Measurements from ENCODE around the gene METAP1.
"Not testable (repeated sequence)": the region's sequence is repeated elsewhere in the genome, so short reads cannot be mapped to it uniquely, and the experiment has no call there.

The METAP1 gene

DNA sequence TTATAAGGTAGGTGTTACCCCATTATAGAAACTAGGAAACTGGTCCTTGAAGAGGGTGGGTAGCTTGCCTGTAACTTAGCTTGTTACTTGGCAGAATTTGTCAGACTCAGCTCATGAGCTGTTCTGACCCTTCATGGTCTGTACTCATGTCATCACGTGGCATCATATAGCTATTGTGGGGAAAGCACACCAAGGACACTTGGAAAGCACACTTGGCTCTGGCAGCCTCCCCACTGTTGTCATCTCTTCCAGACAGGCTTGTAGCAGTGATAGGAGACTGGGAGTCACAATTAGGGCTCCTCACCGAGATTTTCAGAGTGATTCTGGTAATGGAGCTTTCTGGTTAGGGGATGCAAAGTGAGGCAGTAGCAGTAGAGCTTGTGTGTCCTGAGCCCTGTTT lies 62.7 kb downstream of the METAP1 start:
- no peak for DNase-seq (ENCODE audit: low read depth)

DNA sequence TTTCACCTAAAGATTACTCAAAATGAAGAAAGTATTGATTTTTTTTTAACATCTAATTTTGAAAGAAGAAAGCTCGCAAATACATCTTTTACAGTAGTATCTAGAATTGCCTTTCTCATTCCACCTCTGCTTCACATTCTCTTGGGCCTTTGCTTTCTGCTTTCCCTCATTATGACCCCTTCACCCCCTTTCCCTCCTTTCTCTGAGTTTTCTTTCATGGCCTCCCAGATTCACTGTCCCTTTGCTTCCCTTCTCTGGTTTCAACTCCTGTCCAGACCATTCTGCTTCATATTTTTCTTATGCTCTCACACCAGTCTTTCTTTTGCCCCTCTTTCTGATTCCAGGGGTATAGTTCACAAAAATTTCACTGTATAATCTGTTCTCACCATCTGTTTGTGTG lies 64.0 kb downstream of the METAP1 start:
- DNase-seq (ENCODE audit: low read depth): no peak

DNA sequence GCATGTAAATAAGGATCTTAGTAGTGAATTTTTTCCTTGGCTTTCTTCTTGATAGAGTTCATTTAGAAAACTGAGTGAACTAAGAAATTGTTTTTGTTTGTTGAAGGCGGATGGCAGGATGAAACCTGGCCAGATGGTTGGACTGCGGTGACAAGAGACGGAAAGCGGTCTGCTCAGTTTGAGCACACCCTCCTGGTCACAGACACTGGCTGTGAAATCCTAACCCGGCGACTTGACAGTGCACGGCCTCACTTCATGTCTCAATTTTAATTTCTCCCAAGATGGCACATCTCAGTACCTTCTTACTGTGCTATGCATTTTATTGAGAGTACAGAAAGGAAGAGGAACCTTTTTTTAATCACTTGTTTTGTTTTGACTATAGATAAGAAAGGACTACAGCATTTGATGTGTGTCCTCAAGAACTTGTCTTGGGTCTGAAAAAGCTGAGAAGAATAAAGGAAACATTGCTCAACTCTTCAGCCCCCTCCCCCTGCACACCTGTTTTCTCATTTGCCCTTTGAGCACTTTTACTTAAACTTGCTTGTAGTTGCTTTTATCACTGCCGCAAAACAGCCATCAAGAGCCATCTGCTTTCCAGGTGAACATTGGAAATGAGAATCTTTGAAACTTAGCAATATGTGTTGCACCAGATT lies 65.7 kb downstream of the METAP1 start:
- DNase-seq (ENCODE audit: low read depth): no peak

DNA sequence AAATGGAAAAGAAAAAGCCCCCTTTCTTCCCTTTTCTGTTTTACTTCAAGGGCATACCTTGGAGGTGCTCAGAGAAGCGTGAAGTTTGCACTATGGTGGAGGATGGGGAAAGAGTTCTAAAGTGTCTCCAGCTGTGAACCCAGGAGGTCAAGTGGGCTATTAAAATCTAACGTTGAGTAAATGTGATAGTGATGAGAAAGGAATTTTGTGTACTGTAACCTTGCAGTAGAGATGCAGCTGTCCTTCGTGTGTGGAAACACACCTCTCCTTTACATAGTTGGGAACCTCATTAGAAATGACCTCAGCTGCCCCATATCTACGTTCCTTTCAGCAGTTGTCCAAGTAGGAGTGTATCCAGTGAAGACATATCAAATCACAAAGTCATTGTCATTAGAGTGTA lies 66.6 kb downstream of the METAP1 start:
- no peak for DNase-seq (ENCODE audit: low read depth)

DNA sequence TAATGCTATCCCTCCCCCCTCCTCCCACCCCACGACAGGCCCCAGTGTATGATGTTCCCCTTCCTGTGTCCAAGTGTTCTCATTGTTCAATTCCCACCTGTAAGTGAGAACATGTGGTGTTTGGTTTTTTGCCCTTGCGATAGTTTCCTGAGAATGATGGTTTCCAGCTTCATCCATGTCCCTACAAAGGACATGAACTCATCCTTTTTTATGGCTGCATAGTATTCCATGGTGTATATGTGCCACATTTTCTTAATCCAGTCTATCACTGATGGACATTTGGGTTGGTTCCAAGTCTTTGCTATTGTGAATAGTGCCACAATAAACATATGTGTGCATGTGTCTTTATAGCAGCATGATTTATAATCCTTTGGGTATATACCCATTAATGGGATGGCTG lies 70.0 kb downstream of the METAP1 start:
- DNase-seq (ENCODE audit: low read depth): not testable (repeated sequence)

DNA sequence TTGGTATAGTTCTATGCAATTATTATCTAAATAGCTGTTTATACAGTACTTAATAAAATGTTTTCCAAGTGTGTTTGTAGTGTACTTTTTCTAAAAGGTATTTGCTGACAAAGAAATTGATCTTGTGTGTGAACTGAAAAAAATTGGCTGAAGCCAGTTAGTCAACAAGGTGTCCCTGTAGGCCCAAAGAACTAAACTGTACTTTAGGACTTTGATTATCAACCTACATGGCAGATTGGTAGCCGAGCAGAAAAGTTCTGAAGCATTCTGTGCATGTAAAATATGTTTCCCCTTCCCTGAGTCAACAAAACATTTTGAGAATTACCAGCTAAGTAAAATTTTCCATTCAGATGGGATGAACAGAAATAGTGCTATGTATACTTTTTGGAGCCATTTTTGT lies 72.1 kb downstream of the METAP1 start:
- DNase-seq (ENCODE audit: low read depth): no peak

DNA sequence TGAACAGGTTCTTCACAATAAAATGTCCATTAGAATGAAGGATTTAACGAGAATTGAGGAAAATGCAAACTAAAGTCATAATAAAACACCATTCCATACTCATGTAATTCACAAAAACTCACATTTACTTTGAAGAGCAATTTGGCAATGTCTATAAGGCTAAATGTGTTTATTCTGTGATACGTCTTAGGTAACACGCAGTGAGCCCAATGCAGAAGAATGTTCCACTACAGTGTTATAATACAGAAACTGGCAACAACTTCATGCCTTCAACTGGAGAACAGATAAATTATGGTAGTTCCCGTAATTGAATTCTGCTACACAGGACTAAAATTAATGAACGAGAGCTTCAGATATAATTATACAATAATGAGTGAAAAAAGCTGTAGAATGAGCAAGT lies 75.6 kb downstream of the METAP1 start:
- no peak for DNase-seq (ENCODE audit: low read depth)

DNA sequence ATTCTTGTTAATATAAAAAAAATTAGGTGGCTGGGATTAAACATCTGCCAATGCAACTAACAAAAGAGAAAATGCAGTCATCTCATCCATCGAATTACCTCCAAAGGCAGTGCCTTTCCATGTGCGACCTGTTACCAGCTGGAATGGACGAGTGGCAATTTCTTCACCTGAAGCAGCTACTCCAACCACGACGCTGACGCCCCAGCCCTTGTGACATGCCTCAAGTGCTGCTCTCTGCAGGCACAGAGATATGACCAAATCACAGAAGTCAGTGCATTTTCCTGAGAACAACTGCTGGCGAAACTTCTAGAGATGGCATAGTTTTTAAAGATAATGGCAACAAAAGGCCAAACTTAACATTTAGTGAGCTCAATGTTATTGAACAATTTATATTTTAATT lies 79.3 kb downstream of the METAP1 start:
- DNase-seq (ENCODE audit: low read depth): no peak

DNA sequence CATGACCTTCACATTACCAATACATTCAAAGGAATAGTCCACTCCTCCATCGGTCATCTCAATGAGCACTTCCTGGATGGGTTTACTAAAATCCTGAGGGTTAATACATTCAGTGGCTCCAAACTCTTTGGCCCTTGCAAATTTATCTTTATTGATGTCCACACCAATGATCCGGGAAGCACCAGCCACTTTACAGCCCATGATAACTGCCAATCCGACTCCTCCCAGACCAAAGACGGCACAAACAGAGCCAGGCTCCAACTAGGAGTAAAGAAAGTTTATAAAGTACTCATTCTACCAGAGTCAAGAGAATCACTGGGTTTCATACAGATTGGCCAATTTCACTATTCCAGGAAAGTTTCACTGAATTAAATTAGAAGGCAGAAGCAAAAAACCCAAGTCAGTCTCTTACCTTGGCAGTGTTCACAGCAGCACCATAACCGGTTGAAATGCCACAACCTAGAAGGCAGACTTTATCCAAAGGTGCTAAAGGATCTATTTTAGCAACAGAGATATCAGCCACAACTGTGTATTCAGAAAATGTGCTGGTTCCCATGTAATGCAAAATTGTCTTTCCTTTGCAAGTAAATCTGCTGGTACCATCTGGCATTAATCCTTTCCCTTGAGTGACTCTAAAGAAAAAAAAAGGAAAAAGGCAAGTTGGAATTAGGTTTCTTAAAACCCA lies 80.9 kb downstream of the METAP1 start:
- DNase-seq (ENCODE audit: low read depth): no peak

DNA sequence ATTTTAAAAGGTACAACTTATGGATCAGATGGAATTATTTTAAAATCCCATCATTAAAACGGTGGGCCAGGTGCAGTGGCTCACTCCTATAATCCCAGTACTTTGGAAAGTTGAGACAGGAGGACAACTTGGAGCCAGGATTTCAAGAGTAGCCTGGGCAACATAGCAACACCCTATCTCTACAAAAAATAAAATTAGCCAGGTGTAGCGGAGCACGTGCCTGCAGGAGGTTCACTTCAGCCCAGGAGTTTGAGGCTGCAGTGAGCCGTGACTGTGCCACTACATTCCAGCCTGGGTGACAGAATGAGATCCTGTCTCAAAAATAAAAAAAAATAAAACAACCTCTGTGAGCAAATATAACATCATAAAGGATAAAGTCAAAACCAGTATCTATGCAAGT lies 81.7 kb downstream of the METAP1 start:
- no peak for DNase-seq (ENCODE audit: low read depth)

DNA sequence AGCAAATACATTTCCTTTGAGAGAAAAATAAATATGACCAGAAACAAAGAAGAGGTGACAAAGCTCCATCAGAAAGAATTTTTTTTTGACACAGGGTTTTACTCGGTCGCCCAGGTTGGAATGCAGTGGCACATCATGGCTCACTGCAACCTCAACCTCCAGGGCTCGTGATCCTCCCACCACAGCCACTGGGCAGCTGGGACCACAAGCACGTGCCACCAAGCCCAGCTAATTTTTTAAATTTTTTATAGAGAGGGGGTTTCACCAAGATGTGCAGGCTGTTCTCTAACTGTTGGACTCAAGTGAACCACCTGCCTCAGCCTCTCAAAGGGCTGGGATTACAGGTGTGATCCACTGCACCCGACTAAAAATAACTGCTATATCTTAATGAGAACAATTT lies 82.8 kb downstream of the METAP1 start:
- DNase-seq (ENCODE audit: low read depth): no peak

DNA sequence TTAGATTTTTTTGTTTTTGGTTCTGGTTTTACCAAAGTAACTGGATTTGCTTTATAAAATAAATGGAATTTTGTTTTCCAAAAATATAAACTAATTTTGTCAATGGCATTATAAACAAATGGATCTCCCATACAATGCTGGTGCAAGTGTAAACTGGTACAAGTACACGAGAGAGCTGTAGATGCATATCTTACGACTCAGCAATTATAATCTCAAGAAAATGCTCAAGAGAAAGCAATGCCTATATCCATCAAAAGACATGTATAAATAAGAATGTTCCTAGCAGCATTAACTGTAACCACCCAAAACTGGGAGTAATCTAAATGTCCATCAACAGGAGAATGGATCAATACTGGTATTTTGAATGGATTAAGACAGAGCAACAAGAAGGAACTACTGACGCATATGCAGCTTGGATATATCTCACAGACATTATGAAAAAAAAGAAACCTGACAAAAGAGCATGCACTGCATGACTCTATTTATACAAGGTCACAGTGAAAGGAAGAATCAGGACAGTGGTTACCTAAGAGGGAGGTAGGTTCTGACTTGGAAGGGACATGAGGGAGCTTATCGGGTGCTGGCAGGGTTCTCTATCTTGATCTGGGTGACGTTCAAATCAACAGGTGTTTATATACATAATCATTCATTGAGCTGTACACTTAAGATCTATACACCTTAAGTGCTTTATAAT lies 83.6 kb downstream of the METAP1 start:
- no peak for DNase-seq (ENCODE audit: low read depth)

DNA sequence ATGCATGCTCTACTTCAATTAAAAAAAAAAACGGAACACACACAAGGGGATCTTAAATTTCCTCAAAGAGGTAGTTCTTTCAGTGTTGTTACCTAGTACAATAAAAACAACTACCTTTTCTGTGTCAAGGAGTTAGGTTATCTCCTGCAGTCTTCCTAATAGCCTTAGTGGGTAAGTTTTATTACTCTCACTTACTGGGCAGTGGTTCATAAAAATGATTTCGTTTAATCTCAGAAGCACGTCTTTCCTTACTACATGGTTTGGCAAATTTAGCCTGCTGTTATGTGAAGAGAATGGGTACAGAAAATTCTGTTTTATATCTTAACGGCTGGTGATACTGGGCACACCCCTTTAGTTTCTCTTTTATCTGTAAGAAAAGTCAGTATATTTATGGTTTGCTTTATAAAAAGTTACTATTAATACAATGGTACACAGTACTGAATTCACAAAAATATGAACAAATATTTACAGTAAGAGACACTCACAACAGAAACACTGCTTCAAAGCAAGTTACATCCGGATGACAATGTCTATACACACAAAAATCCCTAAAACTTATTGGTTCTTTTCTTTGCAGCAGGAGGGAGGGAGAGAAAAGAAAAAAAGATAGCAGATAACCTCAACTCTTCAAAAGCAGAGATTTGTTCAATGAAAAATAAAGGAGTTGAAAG lies 84.2 kb downstream of the METAP1 start:
- DNase-seq (ENCODE audit: low read depth): no peak

DNA sequence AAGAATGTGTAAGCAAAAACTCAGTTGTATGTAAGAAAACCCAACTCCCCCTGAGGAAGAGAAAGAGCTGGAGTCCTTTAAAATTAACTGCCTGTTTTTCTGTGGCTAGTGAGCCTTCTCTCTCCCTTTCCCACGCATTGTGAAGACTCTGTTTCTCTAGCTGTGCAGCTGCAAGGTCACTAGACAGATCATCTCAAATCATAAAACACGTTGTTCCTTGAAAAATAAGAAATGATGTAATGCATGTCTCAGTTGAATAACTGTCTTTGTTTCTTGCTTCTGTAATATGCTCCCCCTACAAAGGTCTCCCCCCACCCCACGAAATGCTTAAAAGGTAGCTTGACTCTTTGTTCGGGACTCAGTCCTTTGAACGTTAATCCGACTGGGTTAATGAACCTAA lies 85.3 kb downstream of the METAP1 start:
- not testable (repeated sequence) for DNase-seq (ENCODE audit: low read depth)

DNA sequence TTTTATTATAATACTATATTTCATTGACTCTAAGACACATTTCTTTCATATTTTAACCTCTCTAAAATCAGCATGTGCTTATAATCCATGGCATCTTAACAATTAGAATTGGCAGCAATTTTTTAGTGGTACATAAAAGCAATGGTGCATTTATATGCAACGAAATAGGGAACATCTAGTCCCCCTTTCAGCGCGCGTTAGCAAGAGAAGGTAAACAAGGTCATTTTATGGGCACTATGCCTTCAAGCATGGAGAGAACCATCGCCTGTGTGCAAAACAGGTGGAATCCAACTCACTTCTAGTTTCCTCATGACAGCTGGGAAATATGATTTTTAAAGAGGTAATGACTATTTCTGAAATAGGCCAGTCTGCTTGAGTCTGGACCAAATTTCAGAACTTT lies 86.7 kb downstream of the METAP1 start:
- DNase-seq (ENCODE audit: low read depth): no peak

DNA sequence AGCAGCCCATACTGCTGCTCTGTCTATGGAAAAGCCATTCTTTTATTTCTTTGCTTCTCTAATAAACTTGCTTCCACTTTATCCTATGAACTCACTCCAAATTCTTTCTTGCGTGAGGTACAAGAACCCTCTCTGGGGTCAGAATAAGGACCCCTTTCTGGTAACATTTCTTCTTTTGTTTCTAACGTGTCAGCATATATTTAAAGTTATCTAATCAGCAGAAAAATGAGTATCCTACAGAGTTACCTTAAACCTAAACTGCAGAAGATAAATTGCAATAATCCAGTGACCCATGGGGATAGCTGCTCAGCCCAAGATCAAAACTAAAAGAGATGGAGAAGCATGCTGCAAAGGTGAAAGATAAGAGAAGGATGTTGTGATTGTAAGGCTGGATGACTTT lies 89.1 kb downstream of the METAP1 start:
- no peak for DNase-seq (ENCODE audit: low read depth)

DNA sequence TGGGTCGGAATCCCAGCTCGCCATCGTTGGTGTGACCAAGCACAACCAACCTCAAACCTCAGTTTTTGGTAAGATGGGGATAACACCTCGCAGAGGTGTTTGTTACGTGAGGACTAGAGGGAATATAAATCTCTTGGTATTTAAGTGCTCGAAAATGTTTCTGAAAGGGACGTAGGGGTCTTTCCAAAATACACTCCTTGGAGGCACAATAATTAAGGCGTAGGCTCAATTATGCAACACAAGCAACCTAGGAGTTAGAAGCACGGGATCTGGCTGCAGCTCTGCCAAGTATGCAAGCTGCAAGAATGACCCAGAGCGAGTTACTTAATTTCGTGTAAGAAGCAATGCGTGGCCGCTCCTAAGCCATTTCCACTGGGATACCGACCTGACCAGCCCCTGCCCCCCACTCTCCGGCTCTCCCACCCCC lies 92.5 kb downstream of the METAP1 start:
- peak; percentile 9 for DNase-seq (ENCODE audit: low read depth)

DNA sequence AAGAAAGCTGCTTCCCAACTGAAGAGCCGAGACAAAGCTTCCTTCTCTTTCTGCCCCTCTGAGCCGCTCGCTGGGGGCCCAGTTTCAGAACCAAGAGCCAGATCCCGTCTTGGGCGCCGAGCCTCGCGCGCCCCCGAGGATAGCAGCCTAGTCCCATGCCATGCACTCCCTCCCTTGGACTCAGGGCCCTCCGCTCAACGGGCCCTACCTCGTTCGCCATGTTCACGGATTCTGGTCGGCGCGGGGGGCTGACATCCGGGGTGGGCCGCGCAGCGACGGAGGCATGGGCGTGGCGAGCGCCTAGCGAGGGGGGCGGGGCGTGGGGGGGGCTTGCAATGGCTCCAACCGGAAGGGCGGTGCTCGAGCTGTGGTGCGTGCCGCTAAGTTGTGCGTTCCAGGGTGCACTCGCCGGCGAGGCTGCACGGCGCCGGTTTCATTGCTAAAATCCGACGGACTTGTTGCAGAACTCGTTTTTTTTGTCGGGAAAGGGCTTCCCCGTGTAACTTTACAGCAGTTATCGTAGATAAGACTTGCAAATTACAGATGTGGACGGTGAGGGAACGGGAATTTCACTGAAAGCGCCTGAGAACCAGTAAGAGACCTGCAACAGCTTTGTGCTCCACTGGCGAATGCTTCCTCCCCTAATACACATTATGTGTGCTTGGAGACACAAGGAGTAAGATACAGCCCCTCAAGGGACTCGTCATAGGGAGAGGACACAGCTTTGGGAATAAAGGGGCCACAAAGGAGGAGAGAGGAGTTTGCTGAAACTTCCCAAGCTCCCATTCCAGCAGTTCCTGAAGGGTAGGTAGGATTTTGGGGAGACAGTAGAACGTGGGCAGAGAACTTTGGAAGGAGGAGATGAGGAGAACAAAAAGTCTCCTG lies 93.2 kb downstream of the METAP1 start, which contains the start of gene ADH5:
Gene ADH5, minus strand, starts transcription at position 308 of the 885 bp plus-strand sequence. Its CDS starts 88 bp downstream, at position 220.
- DNase-seq (ENCODE audit: low read depth): peak; percentile 86

DNA sequence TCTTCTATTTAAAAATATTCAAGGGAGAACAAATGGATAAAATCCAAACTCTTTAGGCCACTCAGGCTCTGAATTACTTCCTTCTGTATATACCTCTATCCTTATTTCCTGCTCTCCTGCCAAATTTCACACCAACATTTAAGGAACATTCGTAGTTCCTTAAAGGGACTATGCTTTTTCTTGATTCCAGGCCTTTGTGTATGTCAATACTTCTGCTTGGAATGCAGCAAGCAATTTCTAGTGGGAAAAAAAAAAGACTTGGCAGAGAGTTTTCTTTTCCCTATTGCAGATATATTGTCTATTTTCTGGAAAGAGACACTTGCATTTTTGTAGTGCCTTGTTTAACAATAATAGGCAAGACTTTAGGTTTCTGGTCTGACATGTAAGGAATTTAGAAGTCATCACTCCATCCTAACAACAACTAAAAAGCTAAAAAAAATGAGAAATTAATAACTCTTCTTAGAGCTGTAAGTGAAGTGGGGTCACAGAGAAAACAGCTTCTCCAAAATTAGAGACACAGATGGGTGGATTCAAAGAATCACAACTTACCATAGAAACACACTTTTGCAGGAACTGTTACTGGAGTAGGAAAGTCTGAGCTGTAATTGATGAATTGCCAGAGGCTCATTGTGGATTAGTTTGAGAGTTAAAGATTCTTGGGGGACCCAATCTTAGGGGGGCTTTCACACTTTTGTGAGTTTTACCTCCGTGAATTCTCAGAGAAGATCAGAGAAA lies 95.1 kb downstream of the METAP1 start:
- DNase-seq (ENCODE audit: low read depth): no peak

DNA sequence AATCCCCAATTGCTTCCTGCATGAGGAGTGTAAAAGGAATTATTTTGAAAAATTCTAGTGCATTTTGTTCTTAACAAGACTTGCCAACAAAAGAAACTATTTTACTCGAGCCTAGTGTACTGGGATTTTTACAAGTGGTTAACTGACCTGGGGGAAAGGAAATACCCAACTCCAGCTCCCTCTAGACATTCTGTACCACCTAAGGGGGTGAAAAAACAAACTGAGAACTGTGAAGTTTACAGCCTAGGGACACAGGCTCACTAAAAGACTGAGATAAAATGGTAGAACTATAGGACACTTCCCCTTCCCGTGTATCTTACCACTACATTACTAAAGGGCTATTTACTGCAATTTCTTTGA lies 95.7 kb downstream of the METAP1 start:
- no peak for DNase-seq (ENCODE audit: low read depth)

DNA sequence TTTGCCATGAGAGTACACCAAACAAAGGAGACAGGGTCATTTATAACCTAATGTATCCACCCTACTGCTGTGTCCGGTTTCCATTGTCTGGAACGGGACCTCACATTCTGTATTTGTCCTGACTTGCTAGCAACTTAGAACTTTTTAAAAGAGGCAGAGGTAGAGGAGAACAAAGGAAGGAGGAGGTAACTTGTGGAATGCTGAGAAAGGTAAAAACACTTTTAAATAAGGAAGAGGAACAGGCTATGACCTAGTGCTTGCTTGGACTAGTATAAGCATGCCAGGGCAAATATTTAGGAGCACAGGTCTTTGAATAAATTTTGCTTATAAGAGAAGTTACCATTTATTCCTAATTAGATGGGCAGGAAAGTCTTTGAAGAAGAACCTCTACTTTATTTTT lies 96.3 kb downstream of the METAP1 start:
- DNase-seq (ENCODE audit: low read depth): not testable (repeated sequence)

Data from activated T-cell treated with anti-CD3 and anti-CD28 coated beads for 48 hours (primary cell).